OCI-LY7 (cell line): ENCODE results near the gene OR1S2. TPM values are rescaled to one million over a fixed set of nuclear protein-coding genes. Genes with fewer than 3 reads are reported as not detected.

Source experiments
- BruUV-seq: library from RNA; stranded (reverse); fragments of 400-500 nt; replicated peaks from 2 replicates; lab custom pipeline; 2021; lab: Mats Ljungman, UMichigan
- CTCF ChIA-PET: fragments of 300-600 bp; sonication (Branson Sonifier 250); formaldehyde crosslinking; loops from one replicate; lab custom pipeline; 2022; ENCODE audit warnings: antibody characterized with exemption; ENCODE audit not compliant: unreplicated experiment; lab: Charles Lee
- POLR2A ChIA-PET: fragments of 300-600 bp; sonication (Branson Sonifier 250); formaldehyde crosslinking; loops from one replicate; lab custom pipeline; 2022; ENCODE audit warnings: antibody characterized with exemption; lab: Charles Lee
- DNase-seq: peaks from one replicate; pipeline ENCODE4 v3.0.0-alpha.2; 2015; ENCODE audit warnings: low spot score
- H2AFZ ChIP-seq: fragments of 200-600 bp; sonication (generic), shearing (Covaris generic); 2 replicates; pipeline ENCODE4 v1.6.1; 2014; ENCODE audit warnings: mild to moderate bottlenecking, antibody characterized with exemption, low read length, moderate library complexity
- H3K27ac ChIP-seq: fragments of 200-600 bp; sonication (generic); 2 replicates; pipeline ENCODE4 v1.5.1; 2014; ENCODE audit warnings: mixed run types, low read depth, mild to moderate bottlenecking, moderate library complexity, low read length, inconsistent platforms; ENCODE audit not compliant: poor library complexity, severe bottlenecking
- H3K36me3 ChIP-seq: fragments of 200-600 bp; sonication (generic); 2 replicates; pipeline ENCODE4 v1.6.1; 2014; ENCODE audit warnings: mild to moderate bottlenecking, antibody characterized with exemption, low read length, moderate library complexity, mixed read lengths; ENCODE audit not compliant: insufficient read depth
- H3K4me1 ChIP-seq: fragments of 200-600 bp; sonication (generic); 2 replicates; pipeline ENCODE4 v1.5.1; 2014; ENCODE audit warnings: mild to moderate bottlenecking, low read length; ENCODE audit not compliant: insufficient read depth, poor library complexity, severe bottlenecking
- H3K4me2 ChIP-seq: fragments of 200-600 bp; sonication (generic); 2 replicates; pipeline ENCODE4 v1.6.1; 2014; ENCODE audit warnings: mild to moderate bottlenecking, low read length
- H3K4me3 ChIP-seq: fragments of 200-600 bp; sonication (generic); 2 replicates; pipeline ENCODE4 v1.5.1; 2014; ENCODE audit warnings: mild to moderate bottlenecking, low read depth, low read length; ENCODE audit not compliant: poor library complexity, severe bottlenecking
- H3K79me2 ChIP-seq: fragments of 200-600 bp; sonication (generic); 2 replicates; pipeline ENCODE4 v1.6.1; 2016; ENCODE audit warnings: low read depth, mild to moderate bottlenecking, low read length, moderate library complexity, mixed read lengths; ENCODE audit not compliant: insufficient read depth
- H3K9me2 ChIP-seq: fragments of 200-600 bp; sonication (generic); 2 replicates; pipeline ENCODE4 v1.6.1; 2016; ENCODE audit warnings: mild to moderate bottlenecking, low read length, mixed read lengths; ENCODE audit not compliant: insufficient read depth
- H3K9me3 ChIP-seq: fragments of 200-600 bp; sonication (generic); 2 replicates; pipeline ENCODE4 v1.6.1; 2014; ENCODE audit warnings: mild to moderate bottlenecking, mixed run types, low read length, mixed read lengths
- H4K20me1 ChIP-seq: fragments of 200-600 bp; sonication (generic); 2 replicates; pipeline ENCODE4 v1.6.1; 2014; ENCODE audit warnings: mild to moderate bottlenecking, antibody characterized with exemption, low read length, moderate library complexity, mixed read lengths; ENCODE audit not compliant: insufficient read depth
- EZH2phosphoT487 ChIP-seq: fragments of 200-600 bp; sonication (generic); IDR thresholded peaks from 2 replicates; pipeline ENCODE4 v1.6.1; 2018; ENCODE audit warnings: low read depth, borderline replicate concordance, mild to moderate bottlenecking, mixed run types, antibody characterized with exemption, low read length, moderate library complexity, mixed read lengths
- intact Hi-C: fragments of 100-400 bp; cut with micrococcal nuclease; formaldehyde crosslinking; loops from one replicate; pipeline ENCODE4 v1.10.0; 2022; ENCODE audit not compliant: unreplicated experiment
- total RNA-seq, 2 experiments: library from RNA; depleted of rRNA in 1 of 2; stranded (reverse); fragments of >200 nt in 1 of 2; shearing (Covaris generic) in 1 of 2; gene quantifications; 2 replicates each; pipeline ENCODE4 v1.2.3, GENCODE V29; 2014 to 2022
- TF ChIP-seq, protein P1 (sequence below): fragments of 200-600 bp; sonication (generic); conservative IDR thresholded peaks from 2 replicates; pipeline ENCODE4 v1.5.1; 2014; ENCODE audit warnings: mild to moderate bottlenecking, antibody characterized with exemption, low read length, moderate library complexity, mixed read lengths

Gene OR1S2
- total RNA-seq, 2 experiments from 2014 or later = not detected

- DNase-seq = no peak
- Histone ChIP-seq H3K4me1 (no peaks in the 10 kb centered on the region), H3K9me3 (no peaks in the 10 kb centered on the region), H3K9me2 (no peaks in the 10 kb centered on the region), H3K36me3 (no peaks in the 10 kb centered on the region), H2AFZ (no peak overlapping the region), H3K79me2 (no peaks in the 10 kb centered on the region), H3K27ac (no peak overlapping the region), H3K4me2 (no peak overlapping the region), H3K4me3 (no peak overlapping the region), H4K20me1 (no peaks in the 10 kb centered on the region)
- intact Hi-C loops = no loop called here
- BruUV-seq = no TSS peak
- no peak for TF ChIP-seq EZH2phosphoT487
- TF ChIP-seq, protein P1, sequence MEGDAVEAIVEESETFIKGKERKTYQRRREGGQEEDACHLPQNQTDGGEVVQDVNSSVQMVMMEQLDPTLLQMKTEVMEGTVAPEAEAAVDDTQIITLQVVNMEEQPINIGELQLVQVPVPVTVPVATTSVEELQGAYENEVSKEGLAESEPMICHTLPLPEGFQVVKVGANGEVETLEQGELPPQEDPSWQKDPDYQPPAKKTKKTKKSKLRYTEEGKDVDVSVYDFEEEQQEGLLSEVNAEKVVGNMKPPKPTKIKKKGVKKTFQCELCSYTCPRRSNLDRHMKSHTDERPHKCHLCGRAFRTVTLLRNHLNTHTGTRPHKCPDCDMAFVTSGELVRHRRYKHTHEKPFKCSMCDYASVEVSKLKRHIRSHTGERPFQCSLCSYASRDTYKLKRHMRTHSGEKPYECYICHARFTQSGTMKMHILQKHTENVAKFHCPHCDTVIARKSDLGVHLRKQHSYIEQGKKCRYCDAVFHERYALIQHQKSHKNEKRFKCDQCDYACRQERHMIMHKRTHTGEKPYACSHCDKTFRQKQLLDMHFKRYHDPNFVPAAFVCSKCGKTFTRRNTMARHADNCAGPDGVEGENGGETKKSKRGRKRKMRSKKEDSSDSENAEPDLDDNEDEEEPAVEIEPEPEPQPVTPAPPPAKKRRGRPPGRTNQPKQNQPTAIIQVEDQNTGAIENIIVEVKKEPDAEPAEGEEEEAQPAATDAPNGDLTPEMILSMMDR = no peak
- ChIA-PET CTCF (no interaction called here), POLR2A (no interaction called here)
Observed at GRCh38 chr11:58199271-58199670, 4.7 kb downstream of the OR1S2 start.

DNA sequence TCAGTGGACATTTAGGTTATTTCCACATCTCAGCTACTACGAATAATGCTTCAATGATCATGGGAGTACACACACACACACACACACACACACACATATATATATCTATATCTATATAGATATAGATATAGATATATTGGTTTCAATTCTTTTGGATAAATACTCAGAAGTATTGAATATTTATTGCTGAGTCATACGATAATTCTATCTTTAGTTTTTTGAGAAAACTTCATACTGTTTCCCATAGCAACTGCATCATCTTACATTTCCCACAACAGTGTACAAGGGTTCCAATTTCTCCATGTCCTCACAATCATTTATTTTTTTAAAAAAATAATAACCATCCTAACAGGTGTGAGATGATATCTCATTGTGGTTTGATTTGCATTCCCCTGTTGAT, 8.0 kb downstream of the OR1S2 start:
- no peaks in the 10 kb centered on the region for H4K20me1 ChIP-seq
- intact Hi-C loops = no loop called here
- H3K4me3 ChIP-seq = no peak overlapping the region
- no peaks in the 10 kb centered on the region for H3K9me2 ChIP-seq
- no peaks in the 10 kb centered on the region for H3K36me3 ChIP-seq
- ChIA-PET CTCF (no interaction called here), POLR2A (no interaction called here)
- DNase-seq = no peak
- H3K27ac ChIP-seq = no peak overlapping the region
- H3K4me1 ChIP-seq = no peaks in the 10 kb centered on the region
- H3K9me3 ChIP-seq = no peaks in the 10 kb centered on the region
- no peaks in the 10 kb centered on the region for H3K79me2 ChIP-seq
- no peak overlapping the region for H2AFZ ChIP-seq
- H3K4me2 ChIP-seq = no peak overlapping the region
- no TSS peak for BruUV-seq
- TF ChIP-seq, protein P1 = no peak
- TF ChIP-seq EZH2phosphoT487 = no peak

DNA sequence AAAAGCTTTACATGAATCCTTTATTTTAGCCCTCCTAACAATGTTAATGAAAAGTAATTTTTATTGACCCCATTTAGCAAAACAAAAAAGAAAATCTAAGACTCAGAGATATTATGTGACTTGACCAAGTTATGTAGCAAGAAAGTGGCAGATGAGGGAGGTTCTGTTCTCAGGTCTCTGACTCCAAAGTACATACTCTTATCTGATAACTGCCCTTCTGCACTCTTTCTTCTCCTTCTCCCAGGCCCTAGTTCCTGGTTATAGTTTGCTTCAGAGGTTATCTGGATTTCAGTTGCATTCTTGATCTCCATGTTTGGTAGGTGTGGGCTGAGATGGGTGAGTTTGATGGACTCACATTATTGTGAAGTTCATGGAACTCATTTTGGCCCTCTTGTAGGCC, 10.6 kb downstream of the OR1S2 start:
- no peaks in the 10 kb centered on the region for H3K79me2 ChIP-seq
- DNase-seq = no peak
- H3K9me2 ChIP-seq = no peaks in the 10 kb centered on the region
- no peaks in the 10 kb centered on the region for H4K20me1 ChIP-seq
- no peak overlapping the region for H3K4me2 ChIP-seq
- ChIA-PET POLR2A (no interaction called here), CTCF (no interaction called here)
- no peak overlapping the region for H3K27ac ChIP-seq
- TF ChIP-seq EZH2phosphoT487 = no peak
- TF ChIP-seq, protein P1 = no peak
- intact Hi-C loops = no loop called here
- H2AFZ ChIP-seq = no peak overlapping the region
- no peak overlapping the region for H3K4me3 ChIP-seq
- H3K9me3 ChIP-seq = no peaks in the 10 kb centered on the region
- H3K4me1 ChIP-seq = no peaks in the 10 kb centered on the region
- no peaks in the 10 kb centered on the region for H3K36me3 ChIP-seq
- BruUV-seq = no TSS peak
